Osteocyte (in vitro differentiated cells): Measurements from ENCODE around the gene CIBAR2. TPM values are rescaled to one million over a fixed set of nuclear protein-coding genes. Genes with fewer than 3 reads are reported as not detected.

Source experiments
- DNase-seq: peaks from one replicate; pipeline ENCODE4 v3.0.0; 2021; ENCODE audit warnings: mixed read lengths; ENCODE audit not compliant: unreplicated experiment; ENCODE audit errors: extremely low spot score
- H3K27ac Mint-ChIP-seq: one replicate; pipeline ENCODE4 v1.8.0; 2021; ENCODE audit warnings: mild to moderate bottlenecking, mixed read lengths; ENCODE audit not compliant: unreplicated experiment
- H3K27me3 Mint-ChIP-seq: one replicate; pipeline ENCODE4 v1.8.0; 2021; ENCODE audit warnings: mixed read lengths; ENCODE audit not compliant: unreplicated experiment
- H3K36me3 Mint-ChIP-seq: one replicate; pipeline ENCODE4 v1.8.0; 2021; ENCODE audit warnings: mixed read lengths; ENCODE audit not compliant: unreplicated experiment
- H3K4me1 Mint-ChIP-seq: one replicate; pipeline ENCODE4 v1.8.0; 2021; ENCODE audit warnings: mixed read lengths; ENCODE audit not compliant: unreplicated experiment
- H3K4me3 Mint-ChIP-seq: one replicate; pipeline ENCODE4 v1.8.0; 2021; ENCODE audit warnings: mild to moderate bottlenecking, moderate library complexity, mixed read lengths; ENCODE audit not compliant: unreplicated experiment
- H3K9me3 Mint-ChIP-seq: one replicate; pipeline ENCODE4 v1.8.0; 2021; ENCODE audit warnings: mixed read lengths; ENCODE audit not compliant: unreplicated experiment
- CTCF ChIP-seq: fragments of 200-600 bp; sonication (generic); IDR thresholded peaks from 2 replicates; pipeline ENCODE4 v1.5.0; 2021; ENCODE audit warnings: antibody characterized with exemption, mild to moderate bottlenecking, moderate library complexity
- total RNA-seq: library from RNA; stranded (reverse); gene quantifications from 2 replicates; pipeline ENCODE4 v1.2.1, GENCODE V29; 2021

Gene CIBAR2
- total RNA-seq, 1 donor from 2014 or later, result not detected

GRCh38 chr16:85082173-85083050 is 29.9 kb downstream of the CIBAR2 start:
- H3K9me3 Mint-ChIP-seq, result no peaks in the 10 kb centered on the region
- no peaks in the 10 kb centered on the region for H3K27me3 Mint-ChIP-seq
- H3K4me3 Mint-ChIP-seq, result no peak overlapping the region
- peaks cover 15% of the 10 kb centered on the region for H3K36me3 Mint-ChIP-seq
- H3K27ac Mint-ChIP-seq, result no peak overlapping the region
- peaks cover 20% of the 10 kb centered on the region for H3K4me1 Mint-ChIP-seq
- DNase-seq, result no peak
- TF ChIP-seq CTCF, result no peak

GRCh38 chr16:85081765-85082164 is 30.5 kb downstream of the CIBAR2 start:
- TF ChIP-seq CTCF, result no peak
- H3K27ac Mint-ChIP-seq, result no peak overlapping the region
- H3K9me3 Mint-ChIP-seq, result no peaks in the 10 kb centered on the region
- no peak for DNase-seq
- H3K4me3 Mint-ChIP-seq, result no peak overlapping the region
- H3K4me1 Mint-ChIP-seq, result peaks cover 20% of the 10 kb centered on the region
- peaks cover 15% of the 10 kb centered on the region for H3K36me3 Mint-ChIP-seq
- no peaks in the 10 kb centered on the region for H3K27me3 Mint-ChIP-seq

GRCh38 chr16:85081038-85081437 is 31.2 kb downstream of the CIBAR2 start:
- H3K9me3 Mint-ChIP-seq, result no peaks in the 10 kb centered on the region
- no peak overlapping the region for H3K4me3 Mint-ChIP-seq
- no peak for TF ChIP-seq CTCF
- H3K27me3 Mint-ChIP-seq, result no peaks in the 10 kb centered on the region
- no peak overlapping the region for H3K27ac Mint-ChIP-seq
- DNase-seq, result no peak
- H3K36me3 Mint-ChIP-seq, result peaks cover 15% of the 10 kb centered on the region
- peaks cover 20% of the 10 kb centered on the region for H3K4me1 Mint-ChIP-seq

- peaks cover 15% of the 10 kb centered on the region for H3K4me1 Mint-ChIP-seq
- DNase-seq, result no peak
- no peaks in the 10 kb centered on the region for H3K9me3 Mint-ChIP-seq
- H3K27me3 Mint-ChIP-seq, result no peaks in the 10 kb centered on the region
- no peak overlapping the region for H3K27ac Mint-ChIP-seq
- TF ChIP-seq CTCF, result no peak
- H3K36me3 Mint-ChIP-seq, result peaks cover 18% of the 10 kb centered on the region
- H3K4me3 Mint-ChIP-seq, result no peak overlapping the region
These were observed 32.3 kb downstream of the CIBAR2 start for GRCh38 chr16:85079785-85080570.

GRCh38 chr16:85078952-85079351 is 33.3 kb downstream of the CIBAR2 start:
- Mint-ChIP-seq H3K27me3 (no peaks in the 10 kb centered on the region), H3K9me3 (no peaks in the 10 kb centered on the region), H3K4me3 (no peak overlapping the region), H3K36me3 (peaks cover 18% of the 10 kb centered on the region), H3K4me1 (peaks cover 13% of the 10 kb centered on the region), H3K27ac (no peak overlapping the region)
- no peak for DNase-seq
- TF ChIP-seq CTCF, result no peak
